Measurements from ENCODE around the gene TTC34. TPM values are rescaled to one million over a fixed set of nuclear protein-coding genes. Genes with fewer than 3 reads are reported as not detected.
A peak's percentile ranks its signal among the peaks of the same experiment; 100 is the strongest.

The TTC34 gene
- total and polyA plus RNA-seq, 9 of the 15 experiments (the other 6 are each of a cell fraction or from before 2014, with no cell fraction given), result 0.03 to 0.38 (median 0.05) TPM; not detected in 2

DNA sequence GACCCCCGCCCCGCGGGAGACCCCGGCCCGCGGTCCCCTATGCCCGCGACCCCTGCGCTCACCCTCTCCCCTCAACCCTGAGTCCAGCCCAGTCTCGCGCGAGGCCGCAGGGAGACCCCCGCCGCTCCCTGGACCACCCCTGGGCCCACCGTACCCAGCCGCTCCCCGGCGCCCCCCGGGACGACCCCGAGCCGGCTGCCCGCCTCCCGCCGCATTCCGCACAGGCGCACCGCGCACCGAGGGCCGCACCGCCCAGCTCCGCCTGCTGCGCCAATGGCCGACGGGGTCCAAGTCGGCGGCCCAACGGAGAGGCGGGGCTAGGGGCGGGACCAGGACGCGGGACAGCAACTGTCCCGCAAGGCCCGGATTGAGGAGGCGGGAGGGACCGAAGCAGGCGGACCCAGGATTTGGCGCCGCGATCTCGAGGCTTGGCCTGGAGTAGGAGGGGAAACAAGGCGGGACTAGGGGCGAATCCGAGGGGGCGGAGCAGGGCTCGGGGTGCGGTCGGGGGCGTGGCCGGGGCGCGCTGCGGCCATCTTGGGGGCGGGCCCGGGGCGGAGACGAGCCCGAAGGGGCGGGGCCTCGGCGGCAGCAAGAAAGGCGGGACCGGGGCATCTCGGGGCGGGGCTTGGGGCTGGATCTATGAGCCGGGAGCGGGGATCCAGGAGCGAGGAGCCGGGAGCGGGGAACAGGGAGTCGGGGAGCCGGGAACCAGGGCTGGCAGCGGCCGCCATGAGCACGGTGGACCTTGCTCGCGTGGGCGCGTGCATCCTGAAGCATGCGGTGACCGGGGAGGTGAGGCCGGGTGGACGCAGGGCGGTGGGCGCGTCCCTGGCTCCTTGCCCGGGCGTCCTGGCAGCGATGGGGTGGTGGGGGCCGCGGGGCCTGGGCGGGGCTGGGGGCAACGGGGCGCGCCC, 215.1 kb downstream of the TTC34 start, which contains the start of gene PRXL2B (continued):
- TF ChIP-seq, protein P1, sequence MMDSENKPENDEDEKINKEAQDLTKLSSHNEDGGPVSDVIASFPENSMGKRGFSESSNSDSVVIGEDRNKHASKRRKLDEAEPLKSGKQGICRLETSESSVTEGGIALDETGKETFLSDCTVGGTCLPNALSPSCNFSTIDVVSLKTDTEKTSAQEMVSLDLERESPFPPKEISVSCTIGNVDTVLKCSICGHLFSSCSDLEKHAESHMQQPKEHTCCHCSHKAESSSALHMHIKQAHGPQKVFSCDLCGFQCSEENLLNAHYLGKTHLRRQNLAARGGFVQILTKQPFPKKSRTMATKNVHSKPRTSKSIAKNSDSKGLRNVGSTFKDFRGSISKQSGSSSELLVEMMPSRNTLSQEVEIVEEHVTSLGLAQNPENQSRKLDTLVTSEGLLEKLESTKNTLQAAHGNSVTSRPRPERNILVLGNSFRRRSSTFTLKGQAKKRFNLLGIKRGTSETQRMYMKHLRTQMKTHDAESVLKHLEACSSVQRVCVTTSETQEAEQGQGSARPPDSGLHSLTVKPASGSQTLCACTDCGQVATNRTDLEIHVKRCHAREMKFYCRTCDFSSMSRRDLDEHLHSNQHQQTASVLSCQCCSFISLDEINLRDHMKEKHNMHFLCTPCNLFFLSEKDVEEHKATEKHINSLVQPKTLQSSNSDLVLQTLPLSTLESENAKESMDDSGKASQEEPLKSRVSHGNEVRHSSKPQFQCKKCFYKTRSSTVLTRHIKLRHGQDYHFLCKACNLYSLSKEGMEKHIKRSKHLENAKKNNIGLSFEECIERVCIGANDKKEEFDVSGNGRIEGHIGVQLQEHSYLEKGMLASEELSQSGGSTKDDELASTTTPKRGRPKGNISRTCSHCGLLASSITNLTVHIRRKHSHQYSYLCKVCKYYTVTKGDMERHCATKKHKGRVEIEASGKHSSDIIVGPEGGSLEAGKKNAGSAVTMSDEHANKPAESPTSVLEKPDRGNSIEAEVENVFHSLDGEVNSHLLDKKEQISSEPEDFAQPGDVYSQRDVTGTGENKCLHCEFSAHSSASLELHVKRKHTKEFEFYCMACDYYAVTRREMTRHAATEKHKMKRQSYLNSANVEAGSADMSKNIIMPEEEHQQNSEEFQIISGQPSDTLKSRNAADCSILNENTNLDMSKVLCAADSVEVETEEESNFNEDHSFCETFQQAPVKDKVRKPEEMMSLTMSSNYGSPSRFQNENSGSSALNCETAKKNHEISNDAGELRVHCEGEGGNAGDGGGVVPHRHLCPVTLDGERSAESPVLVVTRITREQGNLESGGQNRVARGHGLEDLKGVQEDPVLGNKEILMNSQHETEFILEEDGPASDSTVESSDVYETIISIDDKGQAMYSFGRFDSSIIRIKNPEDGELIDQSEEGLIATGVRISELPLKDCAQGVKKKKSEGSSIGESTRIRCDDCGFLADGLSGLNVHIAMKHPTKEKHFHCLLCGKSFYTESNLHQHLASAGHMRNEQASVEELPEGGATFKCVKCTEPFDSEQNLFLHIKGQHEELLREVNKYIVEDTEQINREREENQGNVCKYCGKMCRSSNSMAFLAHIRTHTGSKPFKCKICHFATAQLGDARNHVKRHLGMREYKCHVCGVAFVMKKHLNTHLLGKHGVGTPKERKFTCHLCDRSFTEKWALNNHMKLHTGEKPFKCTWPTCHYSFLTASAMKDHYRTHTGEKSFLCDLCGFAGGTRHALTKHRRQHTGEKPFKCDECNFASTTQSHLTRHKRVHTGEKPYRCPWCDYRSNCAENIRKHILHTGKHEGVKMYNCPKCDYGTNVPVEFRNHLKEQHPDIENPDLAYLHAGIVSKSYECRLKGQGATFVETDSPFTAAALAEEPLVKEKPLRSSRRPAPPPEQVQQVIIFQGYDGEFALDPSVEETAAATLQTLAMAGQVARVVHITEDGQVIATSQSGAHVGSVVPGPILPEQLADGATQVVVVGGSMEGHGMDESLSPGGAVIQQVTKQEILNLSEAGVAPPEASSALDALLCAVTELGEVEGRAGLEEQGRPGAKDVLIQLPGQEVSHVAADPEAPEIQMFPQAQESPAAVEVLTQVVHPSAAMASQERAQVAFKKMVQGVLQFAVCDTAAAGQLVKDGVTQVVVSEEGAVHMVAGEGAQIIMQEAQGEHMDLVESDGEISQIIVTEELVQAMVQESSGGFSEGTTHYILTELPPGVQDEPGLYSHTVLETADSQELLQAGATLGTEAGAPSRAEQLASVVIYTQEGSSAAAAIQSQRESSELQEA (IDR thresholded peaks at IDR 0.05; ENCODE audit: low read depth), result no peak
- TF ChIP-seq SMAD3 (CRISPR knock-in tag; conservative IDR thresholded peaks at IDR 0.05), result no peak
- no peak for TF ChIP-seq STAT5B (CRISPR knock-in tag; IDR thresholded peaks at IDR 0.05)
- TF ChIP-seq KDM2B (CRISPR knock-in tag; IDR thresholded peaks at IDR 0.05), result no peak
- no peak for TF ChIP-seq PHB (CRISPR knock-in tag; IDR thresholded peaks at IDR 0.05)
- TF ChIP-seq SP1 (CRISPR knock-in tag; IDR thresholded peaks at IDR 0.05), result peak; percentile 89
- no peak for TF ChIP-seq TSC22D4 (tag; IDR thresholded peaks at IDR 0.05)
- no peak for TF ChIP-seq NR2C1 (IDR thresholded peaks at IDR 0.05)
- no peak for TF ChIP-seq NR2C1 (tag; IDR thresholded peaks at IDR 0.05)
- no peak for TF ChIP-seq ZEB2 (IDR thresholded peaks at IDR 0.05)
- TF ChIP-seq ZNF695 (CRISPR knock-in tag; IDR thresholded peaks at IDR 0.05), result no peak
- TF ChIP-seq KDM5B (IDR thresholded peaks at IDR 0.05; ENCODE audit: insufficient replicate concordance, low read depth, low read length), result no peak
- no peak for TF ChIP-seq POLR2B (IDR thresholded peaks at IDR 0.05; ENCODE audit: low read depth, partially characterized antibody)
- TF ChIP-seq FOXJ2 (tag; IDR thresholded peaks at IDR 0.05), result no peak
- peak; percentile 40 for TF ChIP-seq TBP (optimal IDR thresholded peaks at IDR 0.05; ENCODE audit: low read depth, low read length)
- peak; percentile 42 for TF ChIP-seq SMAD1 (IDR thresholded peaks at IDR 0.05; ENCODE audit: low read depth, low read length, partially characterized antibody)
- TF ChIP-seq MCM2 (IDR thresholded peaks at IDR 0.05; ENCODE audit: low read depth), result no peak
- TF ChIP-seq HNRNPK (IDR thresholded peaks at IDR 0.05; ENCODE audit: low read depth, low read length, poor library complexity, severe bottlenecking), result peak; percentile 5
- TF ChIP-seq ZNF584 (CRISPR knock-in tag; IDR thresholded peaks at IDR 0.05; ENCODE audit: low read depth), result no peak
- TF ChIP-seq ZNF431 (CRISPR knock-in tag; IDR thresholded peaks at IDR 0.05), result no peak
- no peak for TF ChIP-seq ZNF324 (CRISPR knock-in tag; IDR thresholded peaks at IDR 0.05)
- TF ChIP-seq TAL1 (IDR thresholded peaks at IDR 0.05), result no peak
- TF ChIP-seq RBBP5 (IDR thresholded peaks at IDR 0.05; ENCODE audit: borderline replicate concordance, insufficient read depth, low read length, poor library complexity, severe bottlenecking), result peak; percentile 64
